VCaP (cell line): ENCODE measurements around the gene FBXW9.
"Not testable (repeated sequence)": the region's sequence is repeated elsewhere in the genome, so short reads cannot be mapped to it uniquely, and the experiment has no call there.

Experiments used
- H3K27ac ChIP-seq: fragments of 450-650 bp; 2 replicates; pipeline ENCODE4 v1.5.1; 2017
- TF ChIP-seq, protein P1 (sequence below): fragments of 450-650 bp; conservative IDR thresholded peaks from 2 replicates; pipeline ENCODE4 v1.5.1; 2017; ENCODE audit warnings: mild to moderate bottlenecking, moderate library complexity

The FBXW9 gene

DNA sequence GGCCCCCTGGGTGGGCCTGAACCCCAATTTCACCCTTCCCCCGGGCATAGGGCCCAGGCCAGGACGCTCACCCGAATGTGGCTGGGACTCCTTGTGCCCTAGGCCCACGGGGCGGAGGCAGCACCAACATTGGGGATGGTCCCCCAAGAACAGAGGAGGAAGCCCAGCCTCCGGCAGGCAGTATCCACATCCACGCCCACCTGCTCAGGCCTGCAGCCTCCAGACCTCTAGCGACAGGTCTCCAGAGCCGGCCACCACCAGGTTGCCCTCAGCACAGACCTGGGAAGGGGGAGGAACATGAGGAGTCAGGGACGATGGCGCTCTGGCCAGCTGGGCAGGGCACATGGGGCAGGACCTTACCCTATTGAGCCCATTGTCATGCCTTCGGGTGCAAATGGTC is 7.4 kb downstream of the FBXW9 start:
- no peak overlapping the region for H3K27ac ChIP-seq
- TF ChIP-seq, protein P1, sequence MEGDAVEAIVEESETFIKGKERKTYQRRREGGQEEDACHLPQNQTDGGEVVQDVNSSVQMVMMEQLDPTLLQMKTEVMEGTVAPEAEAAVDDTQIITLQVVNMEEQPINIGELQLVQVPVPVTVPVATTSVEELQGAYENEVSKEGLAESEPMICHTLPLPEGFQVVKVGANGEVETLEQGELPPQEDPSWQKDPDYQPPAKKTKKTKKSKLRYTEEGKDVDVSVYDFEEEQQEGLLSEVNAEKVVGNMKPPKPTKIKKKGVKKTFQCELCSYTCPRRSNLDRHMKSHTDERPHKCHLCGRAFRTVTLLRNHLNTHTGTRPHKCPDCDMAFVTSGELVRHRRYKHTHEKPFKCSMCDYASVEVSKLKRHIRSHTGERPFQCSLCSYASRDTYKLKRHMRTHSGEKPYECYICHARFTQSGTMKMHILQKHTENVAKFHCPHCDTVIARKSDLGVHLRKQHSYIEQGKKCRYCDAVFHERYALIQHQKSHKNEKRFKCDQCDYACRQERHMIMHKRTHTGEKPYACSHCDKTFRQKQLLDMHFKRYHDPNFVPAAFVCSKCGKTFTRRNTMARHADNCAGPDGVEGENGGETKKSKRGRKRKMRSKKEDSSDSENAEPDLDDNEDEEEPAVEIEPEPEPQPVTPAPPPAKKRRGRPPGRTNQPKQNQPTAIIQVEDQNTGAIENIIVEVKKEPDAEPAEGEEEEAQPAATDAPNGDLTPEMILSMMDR, result no peak

DNA sequence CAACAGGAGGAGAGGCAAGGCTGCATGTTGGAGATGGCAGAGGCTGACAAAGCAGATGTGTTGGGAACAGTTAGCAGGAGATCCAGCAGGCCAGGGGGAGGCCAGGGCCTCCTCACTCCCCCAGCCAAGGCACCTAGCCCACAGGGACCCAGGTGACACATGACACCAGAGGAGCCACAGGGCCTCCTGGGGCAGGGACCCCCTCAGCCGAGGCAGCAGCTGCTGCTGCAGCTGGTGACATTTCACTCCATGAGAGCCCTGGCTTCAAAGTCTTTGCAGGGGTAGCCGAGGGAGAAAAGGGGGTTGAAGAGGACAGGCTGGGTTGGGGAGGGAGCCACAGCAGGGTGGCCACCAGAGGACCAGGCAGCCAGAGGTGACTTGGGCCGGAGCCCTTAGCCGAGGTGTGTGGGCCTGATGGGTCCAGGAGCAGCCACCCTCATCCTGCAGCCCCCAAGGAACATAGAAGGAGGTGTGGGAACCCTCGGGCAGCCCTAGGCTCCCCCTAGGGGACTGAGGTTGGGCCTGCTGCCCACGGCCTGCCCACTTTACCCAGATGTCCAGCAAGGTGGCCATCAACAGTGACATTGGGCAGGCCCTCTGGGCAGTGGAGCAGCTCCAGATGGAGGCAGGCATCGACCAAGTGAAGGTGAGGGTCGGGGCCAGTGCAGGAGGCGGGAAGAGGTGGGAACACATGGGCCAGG is 8.8 kb downstream of the FBXW9 start, which contains the start of gene GNG14:
GNG14 (plus strand) TSS at position 503 of the 701 bp plus-strand sequence; CDS start at position 554, 51 bp downstream.
- no peak within 1 kb of the TSS for H3K27ac ChIP-seq
- TF ChIP-seq, protein P1, result no peak

DNA sequence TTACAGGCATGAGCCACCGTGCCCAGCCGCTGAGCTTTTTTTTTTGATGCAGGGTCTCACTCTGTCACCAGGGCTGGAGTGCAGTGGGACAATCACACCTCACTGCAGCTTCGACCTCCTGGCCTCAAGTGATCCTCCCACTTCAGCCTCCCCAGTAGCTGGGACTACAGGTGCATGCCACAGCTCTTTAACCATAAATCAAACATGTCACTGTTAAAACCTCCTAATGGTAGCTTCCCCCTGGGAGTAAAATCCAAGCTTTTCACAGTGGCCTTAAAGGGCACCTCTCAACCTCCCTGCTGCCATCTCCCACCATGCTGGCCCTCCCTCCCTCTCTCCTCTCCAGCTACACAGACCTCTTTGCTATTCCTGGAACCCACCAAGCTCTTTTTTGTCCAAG is 10.6 kb downstream of the FBXW9 start:
- no peak overlapping the region for H3K27ac ChIP-seq
- TF ChIP-seq, protein P1, result no peak

DNA sequence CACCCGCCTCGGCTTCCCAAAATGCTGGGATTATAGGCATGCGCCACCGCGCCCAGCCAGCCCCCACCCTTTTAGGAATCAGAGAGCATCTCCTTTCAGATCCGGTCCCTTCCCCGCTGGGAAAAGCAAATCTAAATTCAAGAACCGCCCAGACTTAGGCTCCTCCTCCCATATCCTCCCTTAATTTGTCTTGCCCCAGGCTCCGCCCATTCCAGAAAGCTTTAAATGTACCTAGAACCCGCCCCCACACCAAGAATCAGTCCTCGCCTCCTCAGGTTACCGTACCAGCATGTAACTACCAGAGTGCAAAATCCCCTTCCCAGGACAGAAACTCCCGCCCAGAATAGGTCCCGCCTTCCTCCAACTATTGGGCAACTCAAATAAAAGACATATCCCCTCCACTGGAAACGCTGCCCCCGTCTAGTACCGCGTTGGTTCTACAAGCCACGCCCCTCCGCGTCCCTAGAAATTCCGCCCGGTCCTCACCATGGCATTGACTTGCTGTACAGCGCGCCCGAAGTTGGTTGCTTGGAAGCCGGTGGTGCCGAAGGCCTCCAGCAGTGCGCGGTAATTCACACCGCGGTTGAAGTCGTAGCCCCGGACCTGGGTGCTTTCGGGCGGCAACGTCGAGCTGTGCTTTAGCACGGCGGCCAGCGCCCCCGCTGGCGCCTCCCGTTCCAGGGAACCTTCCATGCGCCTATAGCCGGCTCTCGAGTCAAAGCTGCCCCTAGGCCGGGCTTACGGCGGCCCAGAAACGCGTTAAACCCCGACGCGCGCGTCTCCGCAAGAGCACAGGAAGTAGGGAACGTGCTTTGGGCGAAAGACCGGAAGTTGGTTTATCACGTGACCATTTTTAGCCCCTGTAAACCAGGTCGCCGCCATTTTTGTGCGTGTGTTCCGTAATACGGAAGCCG is 15.1 kb downstream of the FBXW9 start, which contains the start of gene DHPS:
DHPS (minus strand) TSS at position 807 of the 914 bp plus-strand sequence; CDS start at position 693, 114 bp downstream.
- TF ChIP-seq, protein P1, result no peak
- H3K27ac ChIP-seq, result peak within 1 kb of the TSS; percentile 100

DNA sequence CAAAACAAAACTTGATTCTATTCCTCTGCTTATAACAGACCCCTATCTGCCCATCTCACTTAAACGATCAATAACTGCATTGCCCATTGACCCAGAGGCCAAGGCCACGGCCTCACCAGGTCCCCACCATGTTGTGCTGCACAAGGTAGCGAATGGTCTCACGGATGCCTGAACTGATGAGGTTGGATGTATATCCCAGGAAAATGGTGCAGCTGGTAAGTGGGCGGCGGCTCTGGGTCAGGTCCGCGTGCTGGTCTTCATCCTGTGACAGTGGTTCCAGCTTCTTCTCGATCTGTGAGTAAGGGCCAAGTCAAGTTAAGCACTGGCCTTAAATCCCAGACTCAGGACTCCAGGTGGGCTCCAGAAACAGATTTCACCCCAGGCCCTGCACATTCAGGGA is 16.4 kb downstream of the FBXW9 start:
- H3K27ac ChIP-seq, result peak overlapping the region; percentile 100
- TF ChIP-seq, protein P1, result no peak

DNA sequence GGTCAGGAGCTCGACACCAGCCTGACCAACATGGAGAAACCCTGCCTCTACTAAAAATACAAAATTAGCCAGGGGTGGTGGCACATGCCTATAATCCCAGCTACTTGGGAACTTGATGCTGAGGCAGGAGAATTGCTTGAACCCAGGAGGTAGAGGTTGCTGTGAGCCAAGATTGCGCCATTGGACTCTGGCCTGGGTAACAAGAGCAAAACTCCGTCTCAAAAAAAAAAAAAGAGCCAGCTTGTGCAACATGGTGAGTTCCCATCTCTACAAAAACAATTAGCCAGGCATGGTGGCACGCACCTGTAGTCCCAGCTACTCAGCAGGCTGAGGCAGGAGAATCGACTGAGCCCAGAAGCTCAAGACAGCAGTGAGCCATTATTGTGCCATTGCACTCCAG is 18.4 kb downstream of the FBXW9 start:
- H3K27ac ChIP-seq, result not testable (repeated sequence)

DNA sequence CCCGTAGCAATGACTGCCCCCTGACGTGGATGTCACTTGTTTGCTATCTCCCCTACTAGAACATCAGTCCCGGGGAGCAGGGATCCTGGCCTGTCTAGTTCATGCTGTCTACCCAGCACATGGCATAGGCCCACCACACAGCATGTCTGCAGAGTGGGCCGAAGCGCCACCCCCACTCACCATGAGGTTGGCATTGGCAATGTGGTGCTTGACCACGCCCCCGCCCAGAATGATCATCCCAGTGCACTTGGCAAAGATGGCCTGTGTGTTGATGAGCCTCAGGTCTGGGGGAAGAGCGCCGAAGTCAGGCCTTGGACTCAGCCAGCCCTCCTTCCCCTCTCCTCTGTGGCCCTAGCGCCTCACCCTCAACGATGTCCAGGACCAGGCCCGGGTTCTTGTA is 19.5 kb downstream of the FBXW9 start:
- TF ChIP-seq, protein P1, result no peak
- H3K27ac ChIP-seq, result no peak overlapping the region
